Mesothelial cell of epicardium (in vitro differentiated cells): ENCODE data around the gene PAK2. TPM values are rescaled to one million over a fixed set of nuclear protein-coding genes. Genes with fewer than 3 reads are reported as not detected.

Experiments used
- DNase-seq, 2 experiments: peaks; one replicate each; pipeline ENCODE4 v3.0.0; 2021; ENCODE audit warnings: low spot score in 2 of 2; ENCODE audit not compliant: unreplicated experiment in 2 of 2
- H3K27ac Mint-ChIP-seq: 2 replicates; pipeline ENCODE4 v1.8.0; 2021; ENCODE audit warnings: mixed read lengths
- H3K27me3 Mint-ChIP-seq: 2 replicates; pipeline ENCODE4 v1.8.0; 2021; ENCODE audit warnings: low read depth, mixed read lengths
- H3K36me3 Mint-ChIP-seq: 2 replicates; pipeline ENCODE4 v1.8.0; 2021; ENCODE audit warnings: mixed read lengths
- H3K4me1 Mint-ChIP-seq: 2 replicates; pipeline ENCODE4 v1.8.0; 2021; ENCODE audit warnings: mixed read lengths
- H3K4me3 Mint-ChIP-seq: 2 replicates; pipeline ENCODE4 v1.8.0; 2021; ENCODE audit warnings: mild to moderate bottlenecking, moderate library complexity, mixed read lengths
- H3K9me3 Mint-ChIP-seq: 2 replicates; pipeline ENCODE4 v1.8.0; 2021; ENCODE audit warnings: mixed read lengths
- total RNA-seq: library from RNA; stranded (reverse); gene quantifications from 3 replicates; pipeline ENCODE4 v1.2.1, GENCODE V29; 2021
- TF ChIP-seq, protein P1 (sequence below): fragments of 200-600 bp; sonication (generic); IDR thresholded peaks from one replicate; pipeline ENCODE4 v1.5.0; 2021; ENCODE audit warnings: antibody characterized with exemption; ENCODE audit not compliant: unreplicated experiment

Gene PAK2
- total RNA-seq, 1 donor from 2014 or later, result 52.0 TPM

DNA sequence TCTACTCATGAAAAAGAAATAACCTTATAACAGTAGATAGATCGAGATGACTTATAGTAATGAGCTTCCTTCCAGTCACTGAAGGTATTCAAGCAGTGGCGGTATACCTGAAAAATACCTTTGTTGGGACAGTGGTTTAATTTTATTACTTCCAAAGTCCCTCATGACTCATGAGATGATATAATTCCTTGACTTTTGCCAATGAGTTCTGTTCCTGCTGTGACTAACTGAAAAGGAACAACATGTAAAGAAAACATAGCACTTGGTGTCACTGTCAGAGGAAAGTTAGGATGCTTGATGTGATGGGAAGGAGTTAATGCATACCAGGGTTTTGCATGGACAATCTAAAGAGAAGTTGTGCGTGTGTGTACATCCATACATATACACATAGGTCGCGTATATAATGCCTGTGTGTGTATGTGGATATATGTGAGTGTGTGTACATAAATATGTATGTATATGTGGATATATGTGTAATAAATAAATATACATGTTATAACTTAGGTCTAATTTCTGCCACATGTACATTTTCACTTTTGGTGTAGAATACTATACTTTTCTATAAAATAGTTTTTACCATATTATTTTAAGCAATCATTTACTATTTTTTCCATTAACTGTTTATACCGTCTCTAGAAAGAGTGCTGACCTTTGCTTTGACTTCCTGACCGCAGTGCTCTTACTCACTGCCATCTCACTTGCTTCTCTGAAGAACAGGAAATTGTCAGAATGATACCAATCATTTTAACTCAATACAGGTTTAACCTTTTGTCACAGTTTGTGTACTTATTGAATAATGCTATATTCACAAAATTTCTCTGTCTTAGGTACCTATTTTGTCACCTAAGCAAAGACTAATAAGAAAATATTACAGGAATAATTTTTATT is 12.6 kb upstream of the PAK2 start:
- Mint-ChIP-seq H3K4me3 (no peak overlapping the region), H3K27ac (no peak overlapping the region), H3K36me3 (peaks cover 21% of the 10 kb centered on the region), H3K4me1 (no peaks in the 10 kb centered on the region), H3K9me3 (no peaks in the 10 kb centered on the region), H3K27me3 (no peaks in the 10 kb centered on the region)
- TF ChIP-seq, protein P1, sequence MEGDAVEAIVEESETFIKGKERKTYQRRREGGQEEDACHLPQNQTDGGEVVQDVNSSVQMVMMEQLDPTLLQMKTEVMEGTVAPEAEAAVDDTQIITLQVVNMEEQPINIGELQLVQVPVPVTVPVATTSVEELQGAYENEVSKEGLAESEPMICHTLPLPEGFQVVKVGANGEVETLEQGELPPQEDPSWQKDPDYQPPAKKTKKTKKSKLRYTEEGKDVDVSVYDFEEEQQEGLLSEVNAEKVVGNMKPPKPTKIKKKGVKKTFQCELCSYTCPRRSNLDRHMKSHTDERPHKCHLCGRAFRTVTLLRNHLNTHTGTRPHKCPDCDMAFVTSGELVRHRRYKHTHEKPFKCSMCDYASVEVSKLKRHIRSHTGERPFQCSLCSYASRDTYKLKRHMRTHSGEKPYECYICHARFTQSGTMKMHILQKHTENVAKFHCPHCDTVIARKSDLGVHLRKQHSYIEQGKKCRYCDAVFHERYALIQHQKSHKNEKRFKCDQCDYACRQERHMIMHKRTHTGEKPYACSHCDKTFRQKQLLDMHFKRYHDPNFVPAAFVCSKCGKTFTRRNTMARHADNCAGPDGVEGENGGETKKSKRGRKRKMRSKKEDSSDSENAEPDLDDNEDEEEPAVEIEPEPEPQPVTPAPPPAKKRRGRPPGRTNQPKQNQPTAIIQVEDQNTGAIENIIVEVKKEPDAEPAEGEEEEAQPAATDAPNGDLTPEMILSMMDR, result no peak
- DNase-seq, result no peak

DNA sequence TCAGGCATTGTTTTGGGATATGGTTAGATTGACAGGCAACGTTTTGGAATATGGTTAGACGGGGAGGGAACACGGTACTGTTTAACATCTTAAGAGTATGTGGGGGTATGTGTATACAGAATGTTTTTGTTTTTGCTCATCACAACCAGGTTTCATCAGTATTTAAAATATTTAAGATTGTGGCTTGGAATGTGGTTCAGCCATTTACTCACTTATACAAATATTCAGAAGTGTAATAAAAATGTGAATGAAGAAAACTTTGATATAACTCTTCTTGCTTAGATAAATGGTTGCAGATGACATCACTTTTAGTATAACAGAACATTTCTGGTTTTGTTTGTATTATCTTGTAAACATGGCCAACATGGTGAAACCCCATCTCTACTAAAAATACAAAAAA is 3.9 kb upstream of the PAK2 start:
- DNase-seq, result no peak
- TF ChIP-seq, protein P1, result no peak
- H3K27ac Mint-ChIP-seq, result no peak overlapping the region
- peaks cover 6% of the 10 kb centered on the region for H3K9me3 Mint-ChIP-seq
- H3K4me3 Mint-ChIP-seq, result no peak overlapping the region
- H3K4me1 Mint-ChIP-seq, result no peaks in the 10 kb centered on the region
- H3K27me3 Mint-ChIP-seq, result no peaks in the 10 kb centered on the region
- peaks cover 31% of the 10 kb centered on the region for H3K36me3 Mint-ChIP-seq

DNA sequence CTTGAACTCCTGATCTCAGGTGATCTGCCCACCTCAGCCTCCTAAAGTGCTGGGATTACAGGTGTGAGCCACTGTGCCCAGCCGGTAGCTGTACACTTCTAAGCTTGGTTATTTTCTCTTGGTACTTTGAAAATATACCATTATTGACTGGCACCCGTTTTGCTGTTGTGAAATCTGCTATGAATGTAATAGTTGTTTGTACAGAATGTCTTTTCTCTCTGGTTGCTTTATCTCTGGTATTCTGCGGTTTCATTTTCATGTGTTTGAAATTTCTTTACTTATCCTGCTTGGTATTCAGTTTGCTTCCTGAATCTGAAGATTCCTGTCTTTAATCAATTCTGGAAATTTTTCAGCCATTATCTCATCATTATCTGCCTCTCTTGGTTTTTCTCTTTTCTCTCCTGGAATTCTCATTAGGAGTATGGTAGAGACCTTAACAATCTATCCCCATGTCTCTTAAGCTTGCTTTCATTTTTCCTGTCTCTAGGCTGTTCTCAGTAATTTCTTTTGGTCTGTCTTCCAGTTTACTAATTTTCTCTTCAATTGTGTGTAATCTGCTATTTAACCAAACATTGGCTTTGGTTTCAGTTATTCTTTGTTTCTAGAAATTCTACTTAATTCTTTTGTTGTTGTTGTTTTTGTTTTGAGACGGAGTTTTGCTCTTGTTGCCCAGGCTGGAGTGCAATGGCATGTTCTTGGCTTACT is 2.8 kb upstream of the PAK2 start:
- TF ChIP-seq, protein P1, result no peak
- peaks cover 6% of the 10 kb centered on the region for H3K9me3 Mint-ChIP-seq
- DNase-seq, result no peak
- no peaks in the 10 kb centered on the region for H3K27me3 Mint-ChIP-seq
- H3K4me3 Mint-ChIP-seq, result no peak overlapping the region
- peaks cover 26% of the 10 kb centered on the region for H3K36me3 Mint-ChIP-seq
- H3K27ac Mint-ChIP-seq, result no peak overlapping the region
- peaks cover 10% of the 10 kb centered on the region for H3K4me1 Mint-ChIP-seq

DNA sequence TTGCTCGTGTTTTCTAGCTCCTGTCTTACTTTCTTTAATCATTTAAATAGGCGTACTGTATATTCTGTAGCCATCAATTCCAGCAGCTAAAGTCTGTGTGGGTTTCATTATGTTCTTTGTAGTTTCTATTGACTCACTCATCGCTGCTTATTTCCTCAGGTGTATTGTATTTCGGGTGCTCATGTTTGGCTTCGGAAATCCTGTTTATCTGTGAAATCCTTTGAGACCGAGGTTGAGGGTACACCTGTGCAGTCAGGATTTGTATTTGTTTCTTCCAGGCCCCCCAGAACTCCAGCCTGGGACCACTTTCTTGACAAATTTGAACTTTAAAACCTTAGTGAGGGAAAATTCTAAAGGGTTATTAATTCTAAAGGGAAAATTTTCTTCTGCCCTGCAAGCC is 2.0 kb upstream of the PAK2 start:
- Mint-ChIP-seq H3K27me3 (no peaks in the 10 kb centered on the region), H3K27ac (no peak overlapping the region), H3K9me3 (peaks cover 6% of the 10 kb centered on the region), H3K4me3 (no peak overlapping the region), H3K4me1 (peaks cover 11% of the 10 kb centered on the region), H3K36me3 (peaks cover 26% of the 10 kb centered on the region)
- DNase-seq, result no peak
- TF ChIP-seq, protein P1, result no peak

DNA sequence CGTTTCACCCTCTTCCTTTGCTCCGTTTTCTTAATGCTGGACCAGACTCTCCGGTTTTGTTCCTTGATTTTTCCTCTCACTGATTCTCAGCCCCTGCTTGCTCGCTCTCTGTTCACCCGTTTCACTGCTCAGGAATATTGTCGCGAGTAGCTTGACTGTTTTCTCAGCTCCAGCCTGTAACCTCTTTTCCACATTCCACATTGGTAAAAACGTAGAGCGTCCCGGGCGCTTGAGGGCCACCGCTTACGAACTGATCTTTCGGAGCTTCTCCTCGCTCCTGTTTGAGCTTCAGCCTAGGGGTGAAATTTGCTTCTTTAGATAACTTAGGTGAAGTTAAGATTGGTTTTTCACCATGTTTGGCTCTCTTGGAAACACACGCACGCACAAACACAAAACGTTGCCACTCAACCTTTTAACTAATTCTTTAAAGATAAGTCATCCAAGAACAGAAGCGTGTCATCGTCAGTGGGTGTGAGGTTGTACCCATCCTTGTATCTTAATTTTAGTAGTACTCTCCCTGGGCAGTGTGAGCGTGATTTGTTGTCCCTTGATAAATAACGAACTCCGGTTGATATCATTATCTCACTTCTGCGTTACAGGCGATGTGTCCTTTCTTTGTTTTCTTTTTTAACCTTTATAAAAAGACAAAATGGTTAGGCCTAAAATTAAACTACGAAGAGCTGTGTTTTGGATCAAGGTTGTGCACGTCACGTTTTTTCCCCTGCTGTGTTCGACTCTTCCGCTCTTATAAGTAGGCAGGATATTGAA is 1.0 kb downstream of the PAK2 start:
- peak in 1 of 2 experiments; percentile 67 for DNase-seq
- Mint-ChIP-seq H3K27me3 (no peaks in the 10 kb centered on the region), H3K9me3 (peaks cover 6% of the 10 kb centered on the region), H3K4me3 (peak overlapping the region; percentile 99), H3K27ac (peak overlapping the region; percentile 100), H3K4me1 (peaks cover 11% of the 10 kb centered on the region), H3K36me3 (peaks cover 15% of the 10 kb centered on the region)
- TF ChIP-seq, protein P1, result no peak
